GM18505 (cell line): Measurements from ENCODE around the gene MRPL17.
A peak's percentile ranks its signal among the peaks of the same experiment; 100 is the strongest.

Source experiments
- ATAC-seq: cut with Tn5 transposase; IDR thresholded peaks from one replicate; pipeline ENCODE4 v1.9.1; 2021; ENCODE audit not compliant: unreplicated experiment
- POLR2A ChIP-seq: IDR thresholded peaks from 4 replicates; pipeline ENCODE4 v1.6.1; 2011; ENCODE audit warnings: borderline replicate concordance; ENCODE audit not compliant: insufficient read depth, insufficient read length; ENCODE audit errors: extremely low read depth

Gene MRPL17

DNA sequence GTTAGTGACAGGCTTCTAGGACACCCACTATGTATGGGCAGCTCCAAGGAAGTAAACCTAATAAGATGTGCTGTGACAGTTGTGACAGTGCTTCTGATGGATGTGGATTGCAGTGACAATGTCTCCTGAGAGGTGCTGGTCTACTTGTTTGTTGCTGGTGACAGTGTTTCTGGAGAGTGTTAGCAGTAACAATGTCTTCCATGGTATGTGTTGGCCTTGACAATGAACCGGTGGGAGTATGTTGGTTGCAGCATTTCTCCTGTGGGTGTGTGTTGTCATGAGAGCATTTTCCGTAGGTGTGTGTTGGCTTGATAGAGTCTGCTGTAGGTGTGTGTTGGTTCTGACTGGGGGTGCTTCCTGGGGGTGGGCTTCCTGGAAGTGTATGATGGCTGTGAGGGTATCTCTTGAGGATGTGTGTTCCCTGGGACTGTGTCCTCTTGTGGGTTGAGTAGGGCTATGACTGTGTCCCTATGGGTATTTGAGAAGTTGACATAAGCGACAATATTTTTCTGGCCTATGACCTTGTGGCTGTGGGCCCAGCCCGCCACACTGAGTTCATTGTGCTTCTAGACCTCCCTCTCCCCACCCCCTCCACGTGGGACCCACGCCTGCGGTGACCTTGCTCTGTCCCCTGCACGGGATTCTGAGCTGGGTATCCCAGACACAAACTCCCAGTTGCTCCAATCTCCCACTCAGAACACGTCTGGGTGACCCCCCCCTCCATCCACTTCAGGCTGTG, 28.7 kb downstream of the MRPL17 start:
- no peak for TF ChIP-seq POLR2A
- ATAC-seq, result no peak

DNA sequence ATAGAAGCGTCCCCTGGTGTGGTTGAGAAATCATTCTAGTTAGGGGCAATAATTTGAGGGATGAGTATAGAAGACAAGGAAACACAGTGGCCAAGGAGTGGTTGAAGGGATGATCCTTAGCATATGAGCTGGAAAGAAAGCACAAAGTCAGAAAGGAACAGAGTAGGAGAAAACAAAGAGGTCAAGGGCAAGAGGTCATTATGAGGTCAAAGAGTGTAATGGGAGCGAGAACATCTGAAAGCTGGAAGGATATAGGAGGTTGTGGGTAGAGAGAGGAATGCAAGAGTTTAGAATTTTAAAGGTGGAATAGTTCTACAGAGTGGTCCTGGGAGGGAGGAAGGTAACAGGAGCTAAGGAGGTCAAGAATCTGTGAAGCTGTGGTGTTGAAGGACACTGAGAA, 29.5 kb downstream of the MRPL17 start:
- ATAC-seq, result no peak
- TF ChIP-seq POLR2A, result no peak

DNA sequence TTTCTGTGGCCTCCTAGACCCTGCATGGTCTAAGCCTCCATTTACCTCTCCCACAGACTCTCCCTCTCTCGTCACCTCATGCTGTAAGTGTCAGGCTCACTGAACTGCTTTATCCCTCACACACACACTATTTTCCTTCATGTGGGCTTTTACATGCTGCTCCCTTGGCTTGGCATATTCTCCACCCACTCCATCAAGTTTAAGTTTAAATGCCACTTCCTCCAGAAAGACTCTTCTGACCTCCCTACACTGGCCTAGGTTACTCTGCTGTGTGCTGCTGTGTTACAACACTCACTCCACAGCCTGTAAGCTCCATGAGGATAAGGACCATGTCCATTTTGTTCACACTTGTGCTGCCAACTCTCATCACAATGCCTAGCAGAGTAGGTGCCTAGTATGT, 30.0 kb downstream of the MRPL17 start:
- no peak for ATAC-seq
- no peak for TF ChIP-seq POLR2A

DNA sequence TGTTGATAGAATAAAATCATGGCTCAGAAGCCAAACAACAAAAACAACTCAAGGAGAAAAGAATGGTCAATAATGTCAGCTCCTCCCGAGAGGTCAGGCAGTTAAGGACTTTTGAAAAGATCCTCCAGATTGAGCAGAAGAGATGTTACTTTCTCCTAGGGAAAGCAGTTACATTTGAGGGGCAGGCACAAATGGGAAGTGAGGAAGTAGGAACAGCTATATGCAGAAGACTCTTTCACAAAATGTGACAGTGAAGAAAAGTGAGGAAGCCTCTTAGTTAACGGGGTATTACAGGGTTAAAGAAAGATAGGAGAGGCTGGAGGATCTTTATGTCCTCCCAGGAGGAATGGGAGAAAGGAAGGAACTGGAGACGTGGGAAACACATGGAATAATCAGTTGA, 31.0 kb downstream of the MRPL17 start:
- TF ChIP-seq POLR2A, result no peak
- ATAC-seq, result no peak

DNA sequence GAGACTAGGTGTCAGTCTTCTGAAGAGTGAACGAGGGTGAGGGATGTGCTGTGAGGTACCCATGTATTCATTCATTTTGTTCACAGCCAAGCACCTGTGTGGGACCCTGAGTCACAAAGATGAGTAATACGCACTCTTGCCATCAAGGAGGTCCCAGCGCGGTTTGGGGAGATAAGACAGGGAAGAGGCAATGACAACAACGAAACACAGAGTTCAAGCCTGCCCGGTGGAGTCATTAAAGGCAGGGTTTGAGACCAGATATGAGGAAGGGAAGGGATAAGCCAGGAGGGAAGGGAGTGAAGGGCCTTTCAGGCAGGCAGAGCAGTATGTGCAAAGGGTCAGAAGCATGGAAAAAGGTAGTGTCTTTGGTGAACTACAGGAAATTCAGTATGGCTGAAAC, 32.2 kb downstream of the MRPL17 start:
- ATAC-seq, result no peak
- no peak for TF ChIP-seq POLR2A

DNA sequence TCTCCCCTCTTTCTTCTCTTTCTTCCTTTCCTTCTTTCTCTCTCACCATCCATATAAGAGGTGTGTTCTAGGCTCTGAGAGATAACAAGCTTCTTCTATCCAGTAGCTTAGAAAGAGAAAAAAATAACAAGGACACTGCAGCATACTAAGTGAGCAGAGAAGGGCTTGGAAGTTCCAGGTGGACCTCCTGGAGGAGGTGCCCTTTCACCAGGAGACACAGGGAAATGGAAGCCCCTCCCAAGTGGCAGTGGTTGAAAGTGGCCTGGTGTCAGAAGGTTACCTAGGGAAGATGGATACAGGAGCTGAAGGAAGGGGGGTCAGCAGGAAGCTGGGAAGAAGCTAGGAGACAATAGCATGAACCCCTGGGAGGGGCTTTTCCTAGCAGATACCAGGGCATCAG, 33.0 kb downstream of the MRPL17 start:
- TF ChIP-seq POLR2A, result no peak
- ATAC-seq, result no peak

DNA sequence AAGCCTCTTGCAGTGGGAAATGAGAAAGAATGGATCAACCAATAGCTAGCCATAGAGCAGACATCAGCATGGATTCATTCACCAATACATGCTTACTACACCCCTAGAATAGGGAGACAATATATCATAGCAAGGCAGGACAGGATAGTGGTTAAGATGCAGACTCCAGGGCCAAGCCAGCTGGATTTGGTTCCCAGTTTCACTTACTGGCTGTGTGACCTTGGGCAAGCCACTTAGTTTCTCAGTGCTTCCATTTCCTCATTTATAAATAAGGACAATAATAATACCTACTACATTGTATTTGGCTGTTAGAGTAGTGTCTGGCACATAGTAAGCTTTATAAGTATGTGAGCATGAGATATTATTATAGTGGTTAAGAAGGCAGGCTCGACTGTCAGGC, 34.6 kb downstream of the MRPL17 start:
- no peak for TF ChIP-seq POLR2A
- ATAC-seq, result no peak

DNA sequence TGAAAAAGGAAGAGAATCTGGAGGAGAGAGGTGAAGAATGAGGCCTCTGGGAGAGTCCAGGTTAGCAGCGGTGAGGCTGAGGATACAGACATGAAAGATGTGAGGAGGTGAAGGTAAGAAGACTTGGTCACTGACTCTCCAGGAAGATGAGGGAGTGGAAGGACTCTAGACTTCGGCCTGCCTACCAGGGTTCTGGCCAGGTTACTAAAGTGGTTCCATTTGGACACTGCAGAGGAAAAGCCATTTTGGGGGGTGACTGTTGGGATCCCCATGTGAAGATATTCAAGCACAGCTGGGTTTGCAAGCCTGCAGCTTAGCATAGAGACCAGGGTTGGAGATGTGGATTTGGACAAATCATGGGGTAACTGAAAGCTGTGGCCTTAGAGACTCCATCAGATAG, 35.3 kb downstream of the MRPL17 start:
- ATAC-seq, result no peak
- TF ChIP-seq POLR2A, result no peak

DNA sequence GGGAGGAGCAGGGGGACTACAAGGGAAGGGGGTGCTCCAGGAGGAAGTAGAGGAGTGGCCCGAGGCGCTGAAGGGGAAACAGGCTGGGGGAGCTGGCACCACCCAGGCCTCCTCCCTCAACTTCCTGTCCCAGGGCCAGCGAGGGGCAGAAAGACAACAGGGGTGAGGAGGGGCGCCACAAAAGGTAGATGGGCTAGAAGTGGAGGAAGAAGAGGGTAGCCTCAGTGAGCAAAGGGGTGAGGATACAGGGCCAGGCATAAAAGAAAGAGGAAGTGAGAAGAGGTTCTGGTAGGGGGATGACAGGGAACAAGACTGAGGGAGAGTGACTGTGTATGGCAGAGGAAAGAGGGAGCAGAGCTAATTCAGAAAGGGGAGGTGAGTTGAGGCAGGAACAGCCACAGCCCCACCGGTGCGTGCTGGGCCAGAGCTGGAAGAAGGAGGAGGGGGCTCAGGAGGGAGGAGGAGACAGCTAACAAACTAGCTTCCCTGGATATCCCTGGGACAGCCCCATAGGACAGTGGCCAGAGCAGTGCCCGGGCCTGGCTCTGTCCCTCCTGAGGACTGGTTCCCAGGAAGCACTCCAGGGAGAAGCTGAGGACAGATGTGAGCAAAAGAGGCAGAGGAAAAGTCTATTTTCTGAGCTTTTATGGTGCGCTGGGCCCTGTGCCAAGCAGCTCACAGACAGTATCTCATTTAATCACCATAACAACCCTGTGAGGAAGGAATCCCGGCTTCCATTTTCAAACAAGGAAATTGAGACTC, 36.0 kb downstream of the MRPL17 start:
- TF ChIP-seq POLR2A, result no peak
- peak; percentile 93 for ATAC-seq

DNA sequence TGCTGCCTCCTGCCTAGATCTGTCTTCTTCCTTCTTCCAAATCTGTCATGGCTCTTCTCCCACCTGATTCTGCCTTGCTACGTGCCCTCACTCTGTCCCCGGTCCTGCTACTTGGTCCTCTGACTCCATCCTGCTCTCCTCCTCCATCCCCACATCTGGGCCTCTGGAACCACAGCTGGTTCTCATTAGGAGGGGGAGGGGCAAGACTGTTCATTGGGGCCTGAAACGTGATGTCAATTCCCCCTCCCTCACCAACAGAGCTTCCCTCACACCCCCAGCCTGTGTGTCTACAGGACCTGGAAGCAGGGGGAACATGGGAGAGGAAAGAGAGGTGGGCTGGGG, 36.6 kb downstream of the MRPL17 start:
- ATAC-seq, result peak; percentile 12
- no peak for TF ChIP-seq POLR2A

DNA sequence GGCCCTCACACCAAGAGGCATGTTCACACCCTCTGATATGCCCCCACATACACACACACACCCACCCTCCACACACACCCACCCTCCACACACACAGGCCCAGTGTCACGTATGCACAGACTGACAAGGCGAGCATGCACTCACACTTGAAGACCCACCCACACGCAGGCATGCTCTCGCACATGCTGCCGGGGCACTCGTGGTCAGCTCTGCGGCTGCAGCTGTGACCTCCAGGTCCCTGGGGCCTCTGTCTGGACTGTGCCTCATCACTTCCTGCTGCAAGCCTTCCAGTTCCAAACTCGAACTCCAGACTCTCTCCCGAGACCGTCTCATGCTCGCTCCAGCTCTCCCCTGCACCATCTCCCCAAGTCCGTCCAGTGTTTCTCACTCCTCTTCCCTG, 37.1 kb downstream of the MRPL17 start:
- TF ChIP-seq POLR2A, result no peak

DNA sequence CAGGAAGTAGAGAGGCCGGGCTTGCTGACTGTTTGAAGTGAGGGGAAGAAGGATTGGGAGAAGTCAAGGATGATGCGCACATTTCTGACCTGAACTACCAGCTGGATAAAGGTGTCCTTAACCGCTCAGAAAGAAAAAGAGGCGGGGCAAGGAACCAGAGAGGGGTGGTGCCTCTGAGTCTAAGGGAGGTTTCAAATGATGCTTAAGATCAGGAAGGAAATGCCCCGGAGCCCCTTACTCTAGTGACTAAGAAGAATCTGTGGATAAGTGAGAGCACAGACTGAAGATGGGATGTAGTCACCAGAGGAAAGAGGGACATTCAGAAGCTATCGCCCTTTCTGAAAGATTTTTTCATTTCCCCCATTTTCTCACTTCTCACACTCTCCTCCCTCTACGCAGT, 40.2 kb downstream of the MRPL17 start:
- ATAC-seq, result no peak
- TF ChIP-seq POLR2A, result no peak

More for the DNA sequence above, 37.1 kb downstream of the MRPL17 start:
- ATAC-seq, result no peak

DNA sequence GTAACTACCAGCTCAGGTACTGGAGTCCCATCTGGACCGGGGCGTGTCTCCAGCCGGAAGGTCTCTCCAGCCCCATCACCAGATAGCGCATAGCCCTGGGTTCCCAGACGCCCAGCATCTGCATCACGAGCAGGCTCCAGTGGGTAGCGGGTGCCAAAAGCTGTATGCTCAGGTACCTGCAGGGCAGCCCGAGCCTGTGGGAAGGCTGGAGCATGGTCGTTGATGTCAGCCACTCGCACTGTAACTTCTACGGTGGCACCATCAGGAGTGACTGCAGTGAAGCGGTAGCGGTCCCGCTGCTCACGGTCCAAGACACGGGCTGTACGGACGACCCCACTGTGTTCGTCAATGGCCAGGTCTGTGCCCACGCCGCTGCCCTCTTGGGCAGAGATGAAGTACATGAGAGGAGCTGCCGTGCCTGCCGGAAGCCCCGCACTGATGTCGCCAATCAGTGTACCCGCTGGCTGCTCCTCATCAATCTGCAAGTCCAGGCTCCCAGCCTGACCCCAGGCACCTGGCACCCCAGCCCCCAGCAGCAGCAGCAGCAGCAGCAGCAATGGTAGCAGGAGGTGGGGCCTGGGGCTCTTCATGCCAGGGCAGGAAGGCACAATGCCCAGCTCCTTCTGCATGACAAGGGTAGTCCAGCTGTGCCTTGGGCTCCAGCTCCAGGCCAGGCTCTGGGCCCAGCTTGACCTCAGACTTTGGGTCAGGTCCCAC, 42.0 kb downstream of the MRPL17 start:
- no peak for TF ChIP-seq POLR2A
- no peak for ATAC-seq

DNA sequence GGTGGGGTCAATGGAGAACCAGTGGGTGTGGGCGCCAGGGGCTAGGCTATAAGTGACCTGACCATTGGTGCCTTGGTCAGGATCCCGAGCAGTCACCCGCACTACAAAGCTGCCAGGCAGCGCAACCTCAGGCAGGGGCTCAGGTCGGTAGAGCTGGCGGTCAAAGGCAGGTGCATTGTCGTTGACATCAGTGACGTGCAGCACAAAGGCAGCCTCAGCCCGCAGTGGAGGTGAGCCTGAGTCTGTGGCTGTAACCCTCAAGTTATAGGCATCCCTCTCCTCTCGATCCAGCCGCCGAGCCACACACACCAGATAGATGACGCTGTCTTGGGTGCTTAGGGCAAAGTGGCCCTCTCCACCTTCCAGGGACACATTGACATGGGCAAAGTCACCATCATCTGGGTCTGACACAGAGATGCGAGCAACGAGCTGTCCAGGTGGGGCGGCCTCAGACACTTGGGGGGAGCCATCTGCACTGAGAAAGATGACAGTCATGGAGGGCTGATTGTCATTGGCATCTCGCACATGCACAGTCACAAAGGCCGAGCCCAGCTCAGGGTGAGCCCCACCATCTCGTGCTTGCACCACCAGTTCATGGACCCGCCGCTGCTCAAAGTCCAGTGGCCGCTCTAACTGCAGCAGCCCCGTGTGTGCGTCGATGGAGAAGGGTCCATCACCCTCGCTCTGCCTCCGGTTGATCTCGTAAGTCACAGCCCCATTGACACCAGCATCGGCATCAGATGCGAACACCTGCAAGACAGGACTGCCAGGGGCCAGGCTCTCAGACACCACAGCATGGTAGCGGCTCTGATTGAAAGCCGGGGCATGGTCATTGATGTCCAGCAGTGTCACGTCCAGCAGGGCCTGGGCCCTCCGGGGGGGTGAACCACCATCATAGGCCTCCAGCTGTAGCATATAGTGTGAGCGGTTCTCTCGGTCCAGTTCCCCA, 42.8 kb downstream of the MRPL17 start:
- ATAC-seq, result no peak
- no peak for TF ChIP-seq POLR2A

DNA sequence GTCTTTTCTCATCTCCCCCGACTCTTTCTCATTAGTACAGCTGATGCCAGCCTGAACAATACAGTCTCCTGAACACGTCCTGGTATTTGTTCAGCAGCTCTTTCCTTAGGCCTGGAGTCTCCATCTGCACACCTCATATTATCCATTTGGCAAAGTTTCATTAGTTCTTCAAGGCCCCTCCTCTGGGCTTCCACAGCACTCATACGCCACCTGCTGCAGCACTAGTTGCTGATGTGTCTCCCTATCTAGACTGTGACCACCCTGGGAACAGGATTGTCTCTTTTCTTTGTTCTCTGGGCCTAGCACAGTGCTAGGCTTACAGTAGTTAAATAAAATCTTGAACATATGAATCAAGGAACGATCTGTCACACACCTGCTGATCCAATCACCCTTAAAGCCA, 44.7 kb downstream of the MRPL17 start:
- TF ChIP-seq POLR2A, result no peak
- no peak for ATAC-seq
